ENCODE measurements around the gene OR8U1.
"Not testable (repeated sequence)": the region's sequence is repeated elsewhere in the genome, so short reads cannot be mapped to it uniquely, and the experiment has no call there.

The OR8U1 gene

DNA sequence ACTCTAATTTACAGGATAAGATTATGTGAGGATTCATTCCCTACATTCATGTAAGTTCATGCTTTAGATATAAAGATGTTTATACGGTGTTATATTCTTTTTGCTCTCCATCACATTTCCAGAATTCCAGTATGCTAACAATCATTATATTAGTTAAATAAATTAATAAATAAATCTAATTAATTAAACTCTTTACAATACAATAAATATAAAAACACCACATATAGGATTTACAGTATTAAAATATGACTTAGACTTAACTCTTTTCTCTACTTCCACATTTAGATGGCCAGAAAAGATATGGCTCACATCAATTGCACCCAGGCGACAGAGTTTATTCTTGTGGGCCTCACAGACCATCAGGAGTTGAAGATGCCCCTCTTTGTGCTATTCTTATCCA lies at the start of gene OR8U1:
TSS of gene OR8U1 (plus strand) at position 301 of the 400 bp plus-strand sequence. CDS start at position 301, 0 bp downstream.
- Histone ChIP-seq H3K4me3 (ENCODE audit: low read length) (no peak within 1 kb of the TSS), H3K4me1 (ENCODE audit: insufficient read depth, low read length) (no peaks in the 10 kb centered on the region), H3K27me3 (ENCODE audit: insufficient read depth, low read length) (no peaks in the 10 kb centered on the region), H3K9me3 (ENCODE audit: low read length) (no peaks in the 10 kb centered on the region), H3K36me3 (ENCODE audit: insufficient read depth, low read length) (no peaks in the 10 kb centered on the region), H2AFZ (ENCODE audit: low read depth, low read length) (no peak within 1 kb of the TSS)

DNA sequence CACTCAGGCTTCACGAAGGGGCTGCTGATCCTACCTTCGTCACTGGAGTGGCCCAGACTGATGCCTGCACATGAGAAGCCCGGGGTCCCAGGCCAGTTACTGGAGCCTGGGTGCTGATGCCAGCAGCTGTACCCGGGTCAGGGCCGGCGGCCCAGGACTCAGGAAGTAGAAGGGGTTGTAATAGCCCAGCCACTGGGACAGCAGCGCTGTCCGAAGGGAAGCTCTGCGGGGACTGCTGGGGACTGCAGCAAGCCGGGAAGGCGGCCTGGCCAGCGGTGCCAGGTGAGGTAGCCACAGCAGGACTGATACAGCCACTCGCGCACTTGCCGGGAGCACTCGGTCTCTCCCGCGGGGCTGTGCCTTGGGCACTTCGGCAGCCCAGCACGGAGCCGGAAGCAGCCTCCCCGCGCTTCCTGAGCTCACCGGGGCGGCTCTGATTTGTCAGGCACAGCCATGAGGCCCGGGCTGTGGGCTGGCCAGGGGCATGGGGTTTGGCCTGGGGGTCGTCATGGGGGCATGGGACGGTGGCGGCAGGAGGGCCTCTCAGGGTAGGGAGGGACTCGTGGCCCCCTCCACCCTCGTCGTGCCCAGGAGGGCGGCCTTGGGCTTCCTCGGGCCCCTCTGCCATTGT lies 43.4 kb upstream of the OR8U1 start:
- Histone ChIP-seq H3K4me1 (ENCODE audit: insufficient read depth, low read length) (no peaks in the 10 kb centered on the region), H2AFZ (ENCODE audit: low read depth, low read length) (no peak overlapping the region), H3K36me3 (ENCODE audit: insufficient read depth, low read length) (no peaks in the 10 kb centered on the region), H3K4me3 (ENCODE audit: low read length) (no peak overlapping the region), H3K27me3 (ENCODE audit: insufficient read depth, low read length) (peaks cover 3% of the 10 kb centered on the region), H3K9me3 (ENCODE audit: low read length) (no peaks in the 10 kb centered on the region)

DNA sequence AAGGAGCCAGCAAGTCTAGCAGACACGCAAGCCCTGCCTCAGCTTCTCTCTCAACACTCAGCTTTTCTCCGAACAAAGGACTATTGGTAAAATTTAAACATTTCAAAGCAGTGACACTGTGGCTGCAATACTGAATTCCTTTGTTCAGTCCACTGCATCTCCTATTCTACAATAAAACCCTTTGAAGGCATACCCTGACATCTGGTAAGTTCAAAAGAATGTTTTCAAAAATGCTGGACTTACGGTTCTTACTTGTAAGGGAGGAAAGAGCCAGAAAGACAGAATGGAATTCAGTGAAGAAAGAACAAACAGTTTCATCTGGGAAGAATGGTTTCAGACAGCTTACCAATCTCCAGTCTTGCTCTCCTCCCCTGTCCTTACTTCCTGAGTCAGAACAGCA lies 42.3 kb upstream of the OR8U1 start:
- Histone ChIP-seq H3K27me3 (ENCODE audit: insufficient read depth, low read length) (peaks cover 3% of the 10 kb centered on the region), H3K36me3 (ENCODE audit: insufficient read depth, low read length) (no peaks in the 10 kb centered on the region), H2AFZ (ENCODE audit: low read depth, low read length) (no peak overlapping the region), H3K4me1 (ENCODE audit: insufficient read depth, low read length) (no peaks in the 10 kb centered on the region), H3K9me3 (ENCODE audit: low read length) (no peaks in the 10 kb centered on the region), H3K4me3 (ENCODE audit: low read length) (no peak overlapping the region)

DNA sequence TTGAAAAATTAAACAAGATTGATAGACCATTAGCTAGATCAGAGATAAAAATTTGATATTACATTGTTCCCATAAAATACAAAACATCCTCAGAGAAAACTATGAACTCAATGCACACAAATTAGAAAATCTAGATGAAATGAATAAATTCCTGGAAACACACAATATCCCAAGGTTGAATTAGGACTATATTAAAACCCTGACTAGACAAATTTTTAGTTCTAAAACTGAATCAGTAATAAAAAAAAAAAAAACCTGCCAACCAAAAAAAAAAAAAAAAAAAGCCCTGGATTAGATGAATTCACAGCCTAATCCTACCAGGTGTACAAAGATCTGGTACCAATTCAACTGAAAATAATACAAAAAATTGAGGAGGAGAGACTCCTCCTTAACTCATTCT lies 35.1 kb upstream of the OR8U1 start:
- Histone ChIP-seq H3K4me3 (ENCODE audit: low read length) (no peak overlapping the region), H3K27me3 (ENCODE audit: insufficient read depth, low read length) (no peaks in the 10 kb centered on the region), H3K36me3 (ENCODE audit: insufficient read depth, low read length) (no peaks in the 10 kb centered on the region), H3K4me1 (ENCODE audit: insufficient read depth, low read length) (no peaks in the 10 kb centered on the region), H2AFZ (ENCODE audit: low read depth, low read length) (no peak overlapping the region), H3K9me3 (ENCODE audit: low read length) (no peaks in the 10 kb centered on the region)

DNA sequence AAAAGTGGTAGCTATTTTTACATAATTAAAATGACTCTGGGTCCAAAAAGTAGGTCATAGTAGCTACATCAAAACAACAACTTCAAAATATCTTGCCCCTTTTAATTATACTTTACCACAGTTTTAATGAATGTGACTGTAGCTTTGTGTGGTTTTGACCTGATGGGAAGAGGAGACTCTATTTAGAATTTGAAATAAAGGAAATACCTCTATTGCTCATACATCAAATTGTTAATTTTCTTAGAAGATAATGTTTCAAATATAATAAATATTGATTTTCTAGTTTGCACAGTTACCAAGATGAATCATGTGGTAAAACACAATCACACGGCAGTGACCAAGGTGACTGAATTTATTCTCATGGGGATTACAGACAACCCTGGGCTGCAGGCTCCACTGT lies 29.7 kb upstream of the OR8U1 start, which contains the start of gene OR8K1:
TSS of gene OR8K1 (plus strand) at position 301 of the 400 bp plus-strand sequence. CDS start at position 301, 0 bp downstream.
- Histone ChIP-seq H3K4me3 (ENCODE audit: low read length) (no peak within 1 kb of the TSS), H3K27me3 (ENCODE audit: insufficient read depth, low read length) (no peaks in the 10 kb centered on the region), H3K9me3 (ENCODE audit: low read length) (no peaks in the 10 kb centered on the region), H3K36me3 (ENCODE audit: insufficient read depth, low read length) (no peaks in the 10 kb centered on the region), H3K4me1 (ENCODE audit: insufficient read depth, low read length) (no peaks in the 10 kb centered on the region), H2AFZ (ENCODE audit: low read depth, low read length) (no peak within 1 kb of the TSS)

DNA sequence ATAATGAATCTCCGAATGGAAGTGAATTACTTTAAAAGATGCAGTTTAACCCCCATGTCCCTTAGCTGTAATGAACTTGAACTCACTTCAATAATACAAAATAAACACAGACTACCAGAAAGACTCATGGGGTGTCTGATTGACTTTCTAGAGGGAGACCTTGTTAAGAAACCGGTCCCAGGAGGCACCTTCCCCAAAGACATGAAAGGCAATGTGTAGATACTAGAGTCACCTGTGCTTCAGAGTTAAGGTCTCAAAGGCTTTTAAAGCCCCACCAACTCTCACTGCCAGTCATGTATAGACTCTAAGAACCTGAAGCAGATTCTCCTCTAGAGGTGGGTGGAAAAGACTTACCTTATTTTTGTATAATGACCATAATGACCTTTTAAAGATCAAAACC lies 21.4 kb upstream of the OR8U1 start, which contains the start of gene OR8J1:
TSS of gene OR8J1 (plus strand) at position 301 of the 400 bp plus-strand sequence. CDS start 5,956 bp downstream, outside the sequence.
- Histone ChIP-seq H2AFZ (ENCODE audit: low read depth, low read length) (no peak within 1 kb of the TSS), H3K27me3 (ENCODE audit: insufficient read depth, low read length) (no peaks in the 10 kb centered on the region), H3K4me3 (ENCODE audit: low read length) (no peak within 1 kb of the TSS), H3K4me1 (ENCODE audit: insufficient read depth, low read length) (no peaks in the 10 kb centered on the region), H3K36me3 (ENCODE audit: insufficient read depth, low read length) (no peaks in the 10 kb centered on the region), H3K9me3 (ENCODE audit: low read length) (no peaks in the 10 kb centered on the region)

DNA sequence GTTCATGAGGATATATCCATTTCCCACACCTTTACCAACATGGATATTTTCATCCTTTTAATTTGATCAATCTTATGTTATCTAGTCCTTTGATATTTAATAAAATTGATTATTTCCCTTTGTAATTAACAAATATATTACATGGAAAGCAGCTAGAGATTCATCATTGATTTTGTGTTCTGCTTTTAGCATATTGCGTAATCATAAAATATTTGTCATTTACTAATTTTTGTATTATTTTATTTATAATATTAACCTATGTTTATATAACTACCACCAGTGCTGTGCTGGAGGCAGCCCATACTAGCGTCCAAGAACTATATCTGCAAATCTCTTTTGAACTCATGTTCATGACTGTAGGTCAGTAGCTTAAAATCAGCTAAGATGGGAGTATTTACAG lies 4.7 kb downstream of the OR8U1 start:
- Histone ChIP-seq H3K36me3 (ENCODE audit: insufficient read depth, low read length) (no peaks in the 10 kb centered on the region), H2AFZ (ENCODE audit: low read depth, low read length) (no peak overlapping the region), H3K4me1 (ENCODE audit: insufficient read depth, low read length) (no peaks in the 10 kb centered on the region), H3K27me3 (ENCODE audit: insufficient read depth, low read length) (no peaks in the 10 kb centered on the region), H3K9me3 (ENCODE audit: low read length) (no peaks in the 10 kb centered on the region), H3K4me3 (ENCODE audit: low read length) (no peak overlapping the region)

DNA sequence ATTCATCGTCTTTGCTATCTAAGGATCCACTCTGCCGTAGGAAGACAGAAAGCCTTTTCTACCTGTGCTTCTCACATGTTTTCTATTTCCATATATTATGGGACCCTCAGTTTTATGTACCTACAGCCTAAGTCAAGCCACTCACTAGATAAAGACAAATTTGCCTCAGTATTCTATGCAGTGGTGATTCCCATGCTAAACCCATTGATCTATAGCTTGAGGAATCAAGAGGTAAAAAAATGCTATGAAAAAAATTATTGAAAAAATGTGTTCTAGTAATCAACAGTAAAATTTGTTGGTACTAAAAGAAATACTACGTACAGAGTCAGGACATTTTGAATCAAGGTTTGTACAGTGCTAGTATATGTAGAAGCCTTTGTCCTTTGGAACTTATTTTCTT lies 19.0 kb downstream of the OR8U1 start:
- Histone ChIP-seq H3K36me3 (ENCODE audit: insufficient read depth, low read length) (no peaks in the 10 kb centered on the region), H3K4me1 (ENCODE audit: insufficient read depth, low read length) (no peaks in the 10 kb centered on the region), H3K27me3 (ENCODE audit: insufficient read depth, low read length) (no peaks in the 10 kb centered on the region), H3K4me3 (ENCODE audit: low read length) (no peak overlapping the region), H2AFZ (ENCODE audit: low read depth, low read length) (no peak overlapping the region), H3K9me3 (ENCODE audit: low read length) (no peaks in the 10 kb centered on the region)

DNA sequence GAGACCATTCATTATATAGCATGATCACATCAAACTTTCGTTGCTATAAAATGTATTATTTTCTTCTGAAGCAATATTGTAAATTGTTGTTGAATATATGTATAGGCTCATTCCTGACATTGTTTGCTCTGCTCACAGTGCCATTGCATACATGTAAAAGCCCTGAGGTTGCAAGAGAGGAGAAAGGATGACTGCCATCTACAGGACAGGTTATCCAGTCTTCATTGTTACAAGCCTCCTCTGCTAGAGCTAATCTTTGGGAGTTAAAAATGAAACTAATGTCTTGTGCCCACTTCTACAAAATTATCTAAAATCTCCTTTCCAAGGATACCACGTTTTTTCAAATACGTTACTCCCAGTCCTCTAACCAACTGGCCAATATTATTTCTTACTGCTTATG lies 20.6 kb downstream of the OR8U1 start:
- Histone ChIP-seq H3K36me3 (ENCODE audit: insufficient read depth, low read length) (no peaks in the 10 kb centered on the region), H3K4me3 (ENCODE audit: low read length) (no peak overlapping the region), H2AFZ (ENCODE audit: low read depth, low read length) (no peak overlapping the region), H3K9me3 (ENCODE audit: low read length) (no peaks in the 10 kb centered on the region), H3K27me3 (ENCODE audit: insufficient read depth, low read length) (no peaks in the 10 kb centered on the region), H3K4me1 (ENCODE audit: insufficient read depth, low read length) (no peaks in the 10 kb centered on the region)

DNA sequence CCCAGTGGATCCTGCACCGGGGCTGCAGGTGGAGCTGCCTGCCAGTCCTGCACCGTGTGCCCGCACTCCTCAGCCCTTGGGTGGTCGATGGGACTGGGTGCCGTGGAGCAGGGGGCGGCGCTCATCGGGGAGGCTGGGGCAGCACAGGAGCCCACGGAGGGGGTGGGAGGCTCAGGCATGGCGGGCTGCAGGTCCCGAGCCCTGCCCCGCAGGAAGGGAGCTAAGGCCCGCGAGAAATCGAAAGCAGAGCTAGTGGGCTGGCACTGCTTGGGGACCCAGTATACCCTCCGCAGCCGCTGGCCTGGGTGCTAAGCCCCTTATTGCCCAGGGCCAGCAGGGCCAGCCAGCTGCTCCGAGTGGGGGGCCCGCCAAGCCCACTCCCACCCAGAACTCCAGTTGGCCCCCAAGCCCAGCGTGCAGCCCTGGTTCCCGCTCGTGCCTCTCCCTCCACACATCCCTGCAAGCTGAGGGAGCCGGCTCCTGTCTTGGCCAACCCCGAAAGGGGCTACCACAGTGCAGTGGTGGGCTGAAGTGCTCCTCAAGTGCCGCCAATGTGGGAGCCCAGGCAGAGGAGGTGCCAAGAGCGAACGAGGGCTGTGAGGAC lies 26.5 kb downstream of the OR8U1 start:
- H3K27me3 ChIP-seq (ENCODE audit: insufficient read depth, low read length); H3K4me1 ChIP-seq (ENCODE audit: insufficient read depth, low read length); H2AFZ ChIP-seq (ENCODE audit: low read depth, low read length); H3K4me3 ChIP-seq (ENCODE audit: low read length); H3K36me3 ChIP-seq (ENCODE audit: insufficient read depth, low read length); H3K9me3 ChIP-seq (ENCODE audit: low read length): not testable (repeated sequence)

DNA sequence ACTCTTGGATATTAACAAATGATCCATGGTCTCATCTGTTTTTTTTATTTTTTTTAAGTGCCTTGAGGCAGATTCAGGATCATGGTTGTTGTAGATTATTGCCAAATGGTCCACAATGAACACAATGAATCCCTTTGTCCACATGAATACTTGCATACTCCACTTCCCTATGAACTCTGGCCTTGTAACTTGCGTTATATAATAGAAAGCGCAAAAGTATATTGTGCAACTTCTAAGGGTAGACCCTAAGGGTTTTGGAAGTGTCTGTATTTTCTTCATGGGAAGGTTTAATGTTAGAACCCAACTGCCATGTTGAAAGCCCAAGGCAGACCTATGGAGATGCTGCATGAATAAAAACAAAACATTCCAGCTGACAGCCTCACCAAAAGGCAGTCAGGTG lies 29.0 kb downstream of the OR8U1 start:
- Histone ChIP-seq H2AFZ (ENCODE audit: low read depth, low read length) (no peak overlapping the region), H3K36me3 (ENCODE audit: insufficient read depth, low read length) (no peaks in the 10 kb centered on the region), H3K27me3 (ENCODE audit: insufficient read depth, low read length) (no peaks in the 10 kb centered on the region), H3K9me3 (ENCODE audit: low read length) (no peaks in the 10 kb centered on the region), H3K4me3 (ENCODE audit: low read length) (no peak overlapping the region), H3K4me1 (ENCODE audit: insufficient read depth, low read length) (no peaks in the 10 kb centered on the region)

DNA sequence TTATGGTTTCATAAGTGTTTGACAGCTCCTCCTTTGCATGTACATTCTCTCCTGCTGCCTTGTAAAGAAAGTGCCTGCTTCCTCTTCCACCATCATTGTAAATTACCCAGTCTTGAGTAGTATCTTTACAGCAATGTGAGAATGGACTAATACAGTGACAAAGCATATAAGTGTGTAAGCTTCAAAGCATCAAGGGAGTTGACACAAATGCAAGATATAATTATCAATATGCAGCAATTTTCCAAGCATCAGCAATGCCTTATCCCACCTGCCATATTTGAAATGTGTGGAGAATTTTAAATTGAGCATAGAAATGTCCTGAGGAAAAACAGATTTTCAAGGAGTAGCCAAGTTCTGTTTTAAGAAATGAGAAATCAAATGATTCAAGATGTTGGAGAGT lies 35.4 kb downstream of the OR8U1 start:
- Histone ChIP-seq H3K9me3 (ENCODE audit: low read length) (no peaks in the 10 kb centered on the region), H2AFZ (ENCODE audit: low read depth, low read length) (no peak overlapping the region), H3K4me3 (ENCODE audit: low read length) (no peak overlapping the region), H3K4me1 (ENCODE audit: insufficient read depth, low read length) (no peaks in the 10 kb centered on the region), H3K27me3 (ENCODE audit: insufficient read depth, low read length) (no peaks in the 10 kb centered on the region), H3K36me3 (ENCODE audit: insufficient read depth, low read length) (no peaks in the 10 kb centered on the region)

DNA sequence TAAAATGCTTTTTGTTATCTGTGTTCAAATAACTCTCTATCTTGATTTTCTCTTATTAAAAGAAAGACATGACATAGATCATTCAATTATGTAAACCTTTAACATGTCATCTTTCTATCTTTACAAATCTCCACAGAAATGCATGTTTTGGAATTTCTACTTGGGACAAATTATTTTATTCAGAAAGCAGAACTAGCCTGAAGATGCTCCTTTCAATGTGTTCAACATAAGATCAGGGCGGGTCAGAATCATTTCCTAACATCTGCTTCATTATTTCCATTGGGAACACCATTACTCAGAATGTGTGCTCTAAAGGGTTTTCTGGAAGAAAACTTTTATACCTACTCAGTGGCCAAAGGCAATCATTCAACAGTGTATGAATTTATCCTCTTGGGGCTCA lies 37.0 kb downstream of the OR8U1 start, which contains the start of gene OR5AL1:
TSS of gene OR5AL1 (plus strand) at position 301 of the 400 bp plus-strand sequence.
- Histone ChIP-seq H3K36me3 (ENCODE audit: insufficient read depth, low read length) (no peaks in the 10 kb centered on the region), H2AFZ (ENCODE audit: low read depth, low read length) (no peak within 1 kb of the TSS), H3K4me3 (ENCODE audit: low read length) (no peak within 1 kb of the TSS), H3K4me1 (ENCODE audit: insufficient read depth, low read length) (no peaks in the 10 kb centered on the region), H3K27me3 (ENCODE audit: insufficient read depth, low read length) (no peaks in the 10 kb centered on the region), H3K9me3 (ENCODE audit: low read length) (no peaks in the 10 kb centered on the region)

Measured in neuron (in vitro differentiated cells).